ENCODE data around the gene KCNJ6. TPM values are rescaled to one million over a fixed set of nuclear protein-coding genes. Genes with fewer than 3 reads are reported as not detected.

KCNJ6 gene
- total and polyA plus RNA-seq, 2 of the 8 experiments (the other 6 are each of a cell fraction or from before 2014, with no cell fraction given): 0.51 to 1.2 TPM

DNA sequence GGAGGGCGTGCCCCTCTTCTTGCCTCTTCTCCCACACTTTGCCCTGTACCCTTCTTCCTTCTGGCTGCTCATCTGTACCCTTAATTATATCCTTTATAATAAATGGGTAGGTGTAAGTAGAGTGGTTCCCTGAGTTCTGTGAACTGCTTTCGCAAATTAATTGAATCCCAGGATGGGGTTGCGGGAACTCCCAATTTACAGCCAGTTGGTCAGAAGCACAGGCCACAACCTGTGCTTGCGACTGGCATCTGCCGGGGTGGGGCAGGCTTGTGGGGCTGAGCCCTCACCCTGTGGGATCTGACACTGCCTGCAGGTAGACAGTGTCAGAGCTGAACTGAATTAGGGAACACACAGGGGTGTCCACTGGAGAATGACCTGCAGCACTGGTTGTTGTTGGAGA is 244.9 kb downstream of the KCNJ6 start:
- H3K27me3 ChIP-seq (replicated peaks in 1 of 4; ENCODE audit: control insufficient read depth in 3 of 4, extremely low read depth in 1 of 4, insufficient read depth in 3 of 4, low read length in 3 of 4): no peaks in the 10 kb centered on the region; a peak in 2 of 7 replicates
- no peak overlapping the region for H2AK5ac ChIP-seq (ENCODE audit: low read depth, low read length)
- no peaks in the 10 kb centered on the region for H3K79me1 ChIP-seq (ENCODE audit: low read depth, low read length)
- H3K14ac ChIP-seq (ENCODE audit: insufficient read length): no peak overlapping the region
- H2BK12ac ChIP-seq (ENCODE audit: low read depth, low read length): peak overlapping the region; percentile 94; the same call in 1 of the 2 replicates
- H2BK5ac ChIP-seq (ENCODE audit: low read depth, low read length): peak overlapping the region; percentile 73; the same call in 1 of the 2 replicates
- H3K18ac ChIP-seq (ENCODE audit: extremely low read depth, low read length): no peak overlapping the region
- H2AFZ ChIP-seq (ENCODE audit: low read length): no peak overlapping the region
- H3K4me3 ChIP-seq (ENCODE audit: extremely low read depth in 1 of 4, insufficient read depth in 2 of 4, low read depth in 3 of 4, low read length in 4 of 4): no peak overlapping the region
- no peaks in the 10 kb centered on the region for H3K23me2 ChIP-seq (ENCODE audit: low read depth, low read length)
- no peak overlapping the region for H3K4me2 ChIP-seq (ENCODE audit: insufficient read depth in 1 of 2, low read depth in 2 of 2, low read length in 2 of 2)
- H3K9me3 ChIP-seq (ENCODE audit: insufficient read depth in 2 of 2, low read depth in 1 of 2, low read length in 1 of 2): peaks cover 4 to 10% of the 10 kb centered on the region in 2 experiments
- peaks cover 0 to 4% (median 0%) of the 10 kb centered on the region in 4 experiments; a peak in 1 of 8 replicates for H3K36me3 ChIP-seq (ENCODE audit: control insufficient read depth in 2 of 4, insufficient read depth in 4 of 4, low read length in 3 of 4)
- H3K27ac ChIP-seq (ENCODE audit: low read depth, low read length): no peak overlapping the region
- no peak overlapping the region for H3K23ac ChIP-seq (ENCODE audit: insufficient read length)
- FAIRE-seq: no peak
- H4K8ac ChIP-seq (ENCODE audit: extremely low read depth, insufficient read depth, low read length): no peak overlapping the region
- H3K79me2 ChIP-seq (ENCODE audit: control insufficient read depth in 1 of 2, insufficient read depth in 2 of 2, low read length in 2 of 2): no peaks in the 10 kb centered on the region
- no peak overlapping the region for H3K9ac ChIP-seq (replicated peaks in 1 of 4; ENCODE audit: extremely low read depth in 1 of 4, low read depth in 3 of 4, low read length in 3 of 4)
- no peak overlapping the region for H4K5ac ChIP-seq (ENCODE audit: insufficient read length, low read depth, low read length)
- 96% methylated on average over 5 of the region's 5 CpGs; no CpG with 5 or more reads in 1 of the 2 experiments for WGBS, 2 experiments (ENCODE audit: extremely low coverage in 1 of 2, insufficient coverage in 1 of 2, insufficient read length in 1 of 2, insufficient replicate concordance in 2 of 2, low coverage in 1 of 2, low lambda C conversion rate in 2 of 2, missing lambda C conversion rate in 1 of 2)
- peak overlapping the region; percentile 23; the same call in 1 of the 2 replicates for H2BK15ac ChIP-seq (ENCODE audit: low read length)
- H3K4me1 ChIP-seq (replicated peaks in 1 of 4; ENCODE audit: control insufficient read depth in 3 of 4, insufficient read depth in 4 of 4, low read length in 3 of 4): peaks cover 2 to 10% (median 7%) of the 10 kb centered on the region in 4 experiments; a peak in 5 of 7 replicates
- peak overlapping the region; percentile 77 for H4K91ac ChIP-seq (replicated peaks; ENCODE audit: insufficient read length, low read length)
- H4K20me1 ChIP-seq (replicated peaks in 1 of 2; ENCODE audit: control insufficient read depth in 1 of 2, insufficient read depth in 2 of 2, low read length in 2 of 2): no peaks in the 10 kb centered on the region
- peak overlapping the region; percentile 91 for H2BK120ac ChIP-seq (replicated peaks; ENCODE audit: low read depth, low read length)
- POLR2A ChIA-PET (ENCODE audit: partially characterized antibody): interaction anchor here (0.7 kb wide), 1 partner anchor 724 kb away, joined by 3 read pairs; no protein-coding TSS in a partner anchor
- H2BK20ac ChIP-seq (ENCODE audit: low read length): peak overlapping the region; percentile 64; the same call in 1 of the 2 replicates
- no peak overlapping the region for H3K56ac ChIP-seq (replicated peaks; ENCODE audit: insufficient read length, low read depth, low read length)
- H3K4ac ChIP-seq (replicated peaks; ENCODE audit: insufficient read length, low read depth, low read length): peak overlapping the region; percentile 72
- CTCF ChIA-PET (ENCODE audit: partially characterized antibody): no interaction called here
- no peak for DNase-seq (ENCODE audit: low read depth in 1 of 2, low spot score in 2 of 2)
- TF ChIP-seq JUN (IDR thresholded peaks at IDR 0.05; ENCODE audit: low read depth, low read length) (no peak), ASH2L (IDR thresholded peaks at IDR 0.05; ENCODE audit: low read length) (no peak), PHF8 (conservative IDR thresholded peaks at IDR 0.05; ENCODE audit: low read depth, low read length) (no peak), EP300 (IDR thresholded peaks at IDR 0.05; ENCODE audit: borderline replicate concordance in 1 of 2, low read depth in 2 of 2, low read length in 2 of 2) (no peak), SIRT6 (IDR thresholded peaks at IDR 0.05; ENCODE audit: low read length) (no peak), SIN3A (conservative IDR thresholded peaks at IDR 0.05 in 1 of 2, IDR thresholded peaks at IDR 0.05 in 1 of 2; ENCODE audit: low read depth in 1 of 2, low read length in 2 of 2) (no peak), ZNF274 (IDR thresholded peaks at IDR 0.05; ENCODE audit: borderline replicate concordance, extremely low read depth, low read length) (no peak), POU5F1 (IDR thresholded peaks at IDR 0.05; ENCODE audit: low read depth, low read length) (no peak), KDM1A (IDR thresholded peaks at IDR 0.05; ENCODE audit: borderline replicate concordance, low read length) (no peak), SP4 (IDR thresholded peaks at IDR 0.05; ENCODE audit: low read length) (no peak), HDAC2 (IDR thresholded peaks at IDR 0.05; ENCODE audit: borderline replicate concordance in 1 of 2, low read depth in 2 of 2, low read length in 2 of 2) (no peak), EGR1 (IDR thresholded peaks at IDR 0.05; ENCODE audit: borderline replicate concordance, low read depth, low read length) (no peak), SP2 (IDR thresholded peaks at IDR 0.05; ENCODE audit: low read length) (no peak), BRCA1 (IDR thresholded peaks at IDR 0.05; ENCODE audit: low read depth, low read length) (no peak)
